ENCODE results near the gene KCNC1. TPM values are rescaled to one million over a fixed set of nuclear protein-coding genes. Genes with fewer than 3 reads are reported as not detected.

KCNC1 gene
- total RNA-seq, 4 donors from 2014 or later, result not detected

- no peak for DNase-seq (ENCODE audit: low spot score in 2 of 2)
- Histone ChIP-seq H3K4me1 (peaks cover 4% of the 10 kb centered on the region), H3K9me3 (no peaks in the 10 kb centered on the region), H3K4me3 (no peak overlapping the region), H3K27me3 (no peaks in the 10 kb centered on the region), H3K36me3 (no peaks in the 10 kb centered on the region), H3K27ac (no peak overlapping the region)
- TF ChIP-seq EP300 (IDR thresholded peaks at IDR 0.05) (no peak), POLR2A (IDR thresholded peaks at IDR 0.05) (no peak)
- TF ChIP-seq, protein P1, sequence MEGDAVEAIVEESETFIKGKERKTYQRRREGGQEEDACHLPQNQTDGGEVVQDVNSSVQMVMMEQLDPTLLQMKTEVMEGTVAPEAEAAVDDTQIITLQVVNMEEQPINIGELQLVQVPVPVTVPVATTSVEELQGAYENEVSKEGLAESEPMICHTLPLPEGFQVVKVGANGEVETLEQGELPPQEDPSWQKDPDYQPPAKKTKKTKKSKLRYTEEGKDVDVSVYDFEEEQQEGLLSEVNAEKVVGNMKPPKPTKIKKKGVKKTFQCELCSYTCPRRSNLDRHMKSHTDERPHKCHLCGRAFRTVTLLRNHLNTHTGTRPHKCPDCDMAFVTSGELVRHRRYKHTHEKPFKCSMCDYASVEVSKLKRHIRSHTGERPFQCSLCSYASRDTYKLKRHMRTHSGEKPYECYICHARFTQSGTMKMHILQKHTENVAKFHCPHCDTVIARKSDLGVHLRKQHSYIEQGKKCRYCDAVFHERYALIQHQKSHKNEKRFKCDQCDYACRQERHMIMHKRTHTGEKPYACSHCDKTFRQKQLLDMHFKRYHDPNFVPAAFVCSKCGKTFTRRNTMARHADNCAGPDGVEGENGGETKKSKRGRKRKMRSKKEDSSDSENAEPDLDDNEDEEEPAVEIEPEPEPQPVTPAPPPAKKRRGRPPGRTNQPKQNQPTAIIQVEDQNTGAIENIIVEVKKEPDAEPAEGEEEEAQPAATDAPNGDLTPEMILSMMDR (IDR thresholded peaks at IDR 0.05), result no peak
- 92% methylated on average over 5 of the region's 5 CpGs for WGBS
Observed at GRCh38 chr11:17827006-17827405, 92.4 kb downstream of the KCNC1 start.

DNA sequence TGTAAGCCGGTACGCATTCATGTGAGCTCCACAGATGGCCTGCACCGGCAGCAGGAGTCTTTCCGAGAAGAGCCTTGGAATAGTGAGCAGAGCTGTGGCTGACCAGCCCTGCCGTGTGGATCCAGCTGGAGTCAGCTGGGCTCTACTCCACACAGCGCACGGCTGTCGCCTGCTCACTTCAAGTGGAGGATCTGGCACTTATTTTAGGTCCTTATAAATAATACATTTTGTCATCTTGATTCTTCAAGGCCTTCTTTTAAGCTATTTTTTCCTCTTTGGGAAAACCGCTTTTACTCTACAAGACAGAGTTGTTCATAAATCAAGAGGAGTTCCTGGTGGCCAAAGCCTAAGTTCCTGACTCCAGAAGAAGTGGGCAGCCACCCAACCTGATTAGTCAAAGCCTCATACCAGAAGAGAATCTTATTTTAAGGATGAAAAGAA lies 93.8 kb downstream of the KCNC1 start:
- no peaks in the 10 kb centered on the region for H3K4me1 ChIP-seq
- no peaks in the 10 kb centered on the region for H3K36me3 ChIP-seq
- H3K27ac ChIP-seq, result no peak overlapping the region
- H3K27me3 ChIP-seq, result no peaks in the 10 kb centered on the region
- DNase-seq (ENCODE audit: low spot score in 2 of 2), result no peak
- WGBS, result 68% methylated on average over 9 of the region's 9 CpGs
- TF ChIP-seq EP300 (IDR thresholded peaks at IDR 0.05) (no peak), POLR2AphosphoS5 (IDR thresholded peaks at IDR 0.05) (no peak), POLR2A (IDR thresholded peaks at IDR 0.05) (no peak)
- TF ChIP-seq, protein P1 (IDR thresholded peaks at IDR 0.05), result no peak
- H3K9me3 ChIP-seq, result no peaks in the 10 kb centered on the region
- H3K4me3 ChIP-seq, result no peak overlapping the region

DNA sequence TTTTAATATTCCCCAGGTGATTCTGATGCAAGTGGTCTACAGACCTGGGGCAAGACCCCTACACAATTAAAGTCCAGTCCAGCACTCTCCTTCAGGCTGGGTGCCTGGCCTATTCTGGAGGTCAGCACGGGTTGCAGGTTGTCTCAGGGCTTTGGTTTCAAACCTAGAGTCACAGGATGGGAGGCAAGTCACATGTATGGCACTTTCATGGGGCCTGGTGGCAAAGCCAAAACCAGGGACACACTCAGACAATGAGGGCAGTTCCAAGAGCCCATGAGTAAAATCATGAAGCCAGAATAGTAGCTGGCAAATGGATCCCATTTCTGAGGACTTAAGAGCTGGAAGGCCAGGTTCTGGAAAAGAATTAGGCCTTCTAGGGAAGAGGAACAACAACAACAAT lies 96.6 kb downstream of the KCNC1 start:
- 100% methylated on average over 1 of the region's 1 CpG for WGBS
- H3K27me3 ChIP-seq, result no peaks in the 10 kb centered on the region
- H3K4me3 ChIP-seq, result no peak overlapping the region
- TF ChIP-seq POLR2A (IDR thresholded peaks at IDR 0.05), result no peak
- no peak for TF ChIP-seq POLR2AphosphoS5 (IDR thresholded peaks at IDR 0.05)
- TF ChIP-seq, protein P1 (IDR thresholded peaks at IDR 0.05), result no peak
- TF ChIP-seq EP300 (IDR thresholded peaks at IDR 0.05), result no peak
- no peaks in the 10 kb centered on the region for H3K9me3 ChIP-seq
- no peak overlapping the region for H3K27ac ChIP-seq
- H3K4me1 ChIP-seq, result no peaks in the 10 kb centered on the region
- no peak for DNase-seq (ENCODE audit: low spot score in 2 of 2)
- no peaks in the 10 kb centered on the region for H3K36me3 ChIP-seq

DNA sequence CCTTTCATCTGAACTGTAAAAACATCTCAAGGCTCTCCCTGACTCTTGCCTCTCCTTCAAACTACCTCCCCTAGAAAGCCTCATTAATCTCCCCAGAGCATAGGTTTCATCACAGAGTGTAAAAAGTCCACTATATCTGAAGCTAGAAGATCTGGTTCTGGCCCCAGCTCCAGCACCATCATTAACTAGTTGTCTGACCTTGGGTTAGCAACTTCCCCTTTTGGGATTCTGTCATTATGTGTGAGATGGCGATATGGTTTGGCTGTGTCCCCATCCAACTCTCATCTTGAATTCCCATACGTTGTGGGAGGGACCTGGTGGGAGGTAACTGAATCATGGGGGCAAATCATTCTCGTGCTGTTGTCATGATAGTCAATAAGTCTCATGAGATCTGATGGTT lies 97.3 kb downstream of the KCNC1 start:
- H3K9me3 ChIP-seq, result no peaks in the 10 kb centered on the region
- WGBS, result 94% methylated on average over 3 of the region's 3 CpGs
- H3K4me1 ChIP-seq, result no peaks in the 10 kb centered on the region
- H3K4me3 ChIP-seq, result no peak overlapping the region
- no peaks in the 10 kb centered on the region for H3K27me3 ChIP-seq
- TF ChIP-seq EP300 (IDR thresholded peaks at IDR 0.05) (no peak), POLR2A (IDR thresholded peaks at IDR 0.05) (no peak), POLR2AphosphoS5 (IDR thresholded peaks at IDR 0.05) (no peak)
- TF ChIP-seq, protein P1 (IDR thresholded peaks at IDR 0.05), result no peak
- H3K27ac ChIP-seq, result no peak overlapping the region
- H3K36me3 ChIP-seq, result no peaks in the 10 kb centered on the region
- DNase-seq (ENCODE audit: low spot score in 2 of 2), result no peak

Other genes with a start within 250 kb of the KCNC1 start
- gene USH1C, start 190.4 kb upstream of the KCNC1 start, total RNA-seq, result not detected
- gene OTOG, start 187.5 kb upstream of the KCNC1 start, total RNA-seq, result not detected
- not detected for gene MYOD1, start 15.2 kb upstream of the KCNC1 start, total RNA-seq